ENCODE measurements around the gene ZBTB7C.

DNA sequence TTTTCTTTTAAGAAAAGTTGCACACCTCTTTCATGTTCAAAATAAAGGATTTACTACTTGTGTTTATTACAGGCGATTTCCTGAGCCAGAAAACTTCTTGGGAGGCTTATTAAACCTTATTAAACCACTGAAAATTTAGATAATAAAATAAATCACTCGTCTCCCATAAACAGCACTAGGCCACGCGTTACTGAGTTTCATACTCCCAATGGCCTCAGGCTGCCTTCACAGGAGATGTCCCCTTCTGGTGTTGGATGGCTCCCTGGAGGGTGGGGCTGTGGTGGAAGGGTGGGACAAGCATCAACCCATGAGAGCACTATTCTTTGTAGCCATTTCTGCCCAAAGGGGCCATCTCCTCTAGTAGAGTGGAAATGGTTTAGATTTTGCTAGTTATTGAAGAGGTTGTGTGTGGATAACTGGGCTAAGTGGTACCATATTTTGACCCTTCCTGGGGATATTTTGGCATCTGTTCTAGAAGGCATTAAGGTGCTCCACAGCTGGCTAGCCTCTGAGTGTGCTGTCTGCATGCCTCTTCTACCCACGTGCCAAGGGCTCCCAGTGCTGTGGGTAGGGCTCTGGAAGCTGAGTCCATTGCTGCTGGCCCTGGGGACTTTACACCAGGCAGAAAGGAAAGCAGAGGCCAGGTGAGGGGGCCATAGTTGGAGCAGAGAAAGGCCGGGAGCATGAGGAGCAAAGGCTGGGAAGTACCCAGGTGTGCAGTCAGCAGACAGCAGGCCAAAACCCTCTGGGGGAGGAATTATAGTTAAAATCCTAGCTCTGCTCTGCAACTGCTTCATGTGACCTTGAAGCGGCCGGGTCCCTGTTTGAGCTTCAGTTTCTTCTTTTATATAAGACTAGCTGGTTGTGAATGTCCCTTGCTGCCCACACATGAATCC lies 357.0 kb downstream of the ZBTB7C start:
- TF ChIP-seq CTCF (IDR thresholded peaks at IDR 0.05), result no peak
- TF ChIP-seq EZH2 (IDR thresholded peaks at IDR 0.05), result no peak
- TF ChIP-seq EZH2phosphoT487 (IDR thresholded peaks at IDR 0.05), result no peak
